Amygdala (tissue), 56 donors: Measurements from ENCODE around the gene LRP4.

Experiments used
- DNase-seq, 56 donors: peaks; one replicate each; lab custom pipeline; 2025; lab: John Stamatoyannopoulos, UW

Gene LRP4

DNA sequence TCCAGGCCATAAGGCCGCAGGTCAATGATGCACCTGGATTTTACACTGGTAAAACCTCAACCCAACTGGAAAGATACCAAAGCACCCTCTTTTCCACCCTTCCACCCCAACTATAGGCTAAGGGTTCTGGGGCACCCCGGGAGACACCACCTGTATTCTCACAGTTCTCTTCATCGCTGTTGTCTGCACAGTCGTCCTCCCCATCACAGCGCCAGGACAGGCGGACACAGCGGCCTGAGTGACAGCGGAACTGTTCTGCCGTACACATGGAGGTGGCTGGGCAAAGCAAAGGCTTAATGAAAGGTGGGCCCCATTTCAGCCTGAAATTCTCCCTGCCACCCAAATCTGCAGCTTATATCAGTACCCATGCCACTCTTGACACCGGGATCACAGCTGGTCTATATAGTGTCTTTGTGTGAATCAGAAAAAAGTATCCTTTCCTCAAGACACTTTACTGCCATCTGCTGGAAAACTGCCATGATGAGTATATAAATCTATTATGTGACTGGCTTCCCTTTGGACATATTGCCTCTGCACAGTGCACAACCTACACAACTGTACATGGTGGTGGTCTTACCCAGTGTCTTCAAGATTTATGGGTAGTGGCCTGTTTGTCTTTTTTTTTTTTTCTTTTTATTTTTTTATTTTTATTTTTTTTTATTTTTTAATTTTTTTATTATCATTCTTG, 21.5 kb downstream of the LRP4 start:
- no peak for DNase-seq

DNA sequence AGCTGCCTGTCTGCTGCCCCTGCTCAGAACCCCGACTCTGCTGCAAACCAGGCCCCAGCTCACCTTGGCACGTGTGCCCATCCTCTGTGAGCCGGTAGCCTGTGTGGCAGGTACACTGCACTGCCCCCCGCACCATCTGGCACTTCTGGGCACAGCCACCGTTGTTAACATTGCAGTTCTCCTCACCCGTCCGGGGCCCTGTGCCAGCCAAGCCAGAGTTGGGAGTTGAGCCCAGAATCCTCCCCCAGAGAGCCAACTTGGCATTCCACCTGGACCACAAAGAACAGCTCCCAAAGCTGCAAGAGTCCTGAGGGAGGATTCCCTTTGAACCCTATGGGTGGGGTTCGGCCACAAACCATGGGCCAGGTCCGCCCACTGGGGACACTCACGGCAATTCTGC, 22.5 kb downstream of the LRP4 start:
- DNase-seq = peak in 33 of 56 donors; percentile 21 to 71 (median 40)

DNA sequence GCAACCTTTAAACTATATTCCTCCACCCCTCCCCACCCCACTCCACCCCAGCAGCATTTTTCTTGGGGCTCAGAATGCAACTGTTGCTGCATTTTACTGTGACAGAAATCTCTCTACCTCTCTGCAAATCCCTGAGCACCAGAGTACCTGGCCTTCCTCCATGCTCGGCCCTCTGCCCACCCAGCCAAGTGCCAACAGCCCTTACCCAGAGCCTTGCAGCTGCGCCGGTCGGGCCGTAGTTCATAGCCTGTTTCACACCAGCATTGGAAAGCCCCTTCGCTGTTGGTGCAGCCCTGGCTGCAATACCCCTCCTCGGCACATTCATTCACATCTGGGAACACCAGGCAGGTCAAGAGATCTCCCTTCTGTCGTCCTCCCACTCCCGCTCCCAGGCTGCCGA, 23.4 kb downstream of the LRP4 start:
- DNase-seq = peak in 1 of 56 donors; percentile 9

DNA sequence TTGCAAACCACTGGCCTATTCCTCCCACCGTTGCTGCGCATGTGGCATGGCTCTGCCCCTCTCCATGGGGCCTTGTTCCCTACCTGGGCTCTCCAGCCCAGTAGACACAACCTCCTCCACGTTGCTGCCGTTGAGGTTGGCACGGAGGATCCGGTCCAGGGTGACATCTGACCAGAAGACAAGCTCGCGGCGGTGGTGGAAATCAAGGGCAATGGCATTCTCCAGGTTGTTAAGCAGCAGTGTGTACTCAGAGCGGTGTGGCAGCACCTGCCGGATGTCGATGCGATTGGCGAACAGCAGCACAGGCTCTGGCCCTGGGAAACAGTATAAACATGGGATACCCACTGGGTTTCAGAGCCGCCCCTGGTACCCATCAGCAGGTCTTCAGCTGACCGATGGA, 23.8 kb downstream of the LRP4 start:
- no peak for DNase-seq

- no peak for DNase-seq
Measured at GRCh38 chr11:46892838-46893237, 25.5 kb downstream of the LRP4 start.

GRCh38 chr11:46892109-46892508, 26.2 kb downstream of the LRP4 start:
- no peak for DNase-seq

- no peak for DNase-seq
Measured at GRCh38 chr11:46890665-46891064, 27.7 kb downstream of the LRP4 start.

DNA sequence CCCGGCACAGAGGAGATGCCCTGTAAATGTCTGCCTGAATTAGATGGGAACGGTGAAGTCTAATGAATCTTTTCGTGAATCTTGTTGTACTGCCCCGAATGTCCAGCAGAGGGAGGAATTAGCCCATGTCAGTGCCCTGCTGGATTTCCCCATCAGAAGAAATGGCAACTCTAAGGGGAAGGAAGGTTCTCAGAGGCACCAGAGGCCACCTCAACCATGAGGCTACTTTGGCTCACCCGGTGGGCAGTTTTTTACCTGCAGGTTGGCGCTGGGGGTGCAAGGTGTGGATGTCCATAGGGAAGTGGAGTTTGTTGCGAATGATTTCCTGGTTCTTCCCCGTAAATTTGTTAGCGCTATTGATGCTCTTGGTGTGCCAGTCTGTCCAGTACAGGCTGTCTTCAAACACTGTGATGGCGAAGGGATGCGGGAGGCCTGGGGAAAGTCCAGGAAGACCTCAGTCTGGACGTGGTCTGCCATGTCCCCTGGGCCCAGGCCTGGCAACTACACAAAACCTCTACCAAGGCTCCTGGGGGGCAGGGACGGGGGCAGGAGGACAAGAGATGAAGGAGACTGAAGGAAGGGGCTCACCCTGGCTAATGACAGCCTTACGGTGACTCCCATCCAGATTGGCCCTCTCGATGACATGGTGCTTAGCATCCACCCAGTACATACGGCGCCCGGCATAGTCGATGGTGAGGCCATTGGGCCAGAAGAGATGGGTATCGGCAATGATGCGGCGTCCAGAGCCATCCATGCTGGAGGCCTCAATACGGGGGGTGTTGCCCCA, 28.5 kb downstream of the LRP4 start:
- DNase-seq = peak in 43 of 56 donors; percentile 15 to 91 (median 40)

DNA sequence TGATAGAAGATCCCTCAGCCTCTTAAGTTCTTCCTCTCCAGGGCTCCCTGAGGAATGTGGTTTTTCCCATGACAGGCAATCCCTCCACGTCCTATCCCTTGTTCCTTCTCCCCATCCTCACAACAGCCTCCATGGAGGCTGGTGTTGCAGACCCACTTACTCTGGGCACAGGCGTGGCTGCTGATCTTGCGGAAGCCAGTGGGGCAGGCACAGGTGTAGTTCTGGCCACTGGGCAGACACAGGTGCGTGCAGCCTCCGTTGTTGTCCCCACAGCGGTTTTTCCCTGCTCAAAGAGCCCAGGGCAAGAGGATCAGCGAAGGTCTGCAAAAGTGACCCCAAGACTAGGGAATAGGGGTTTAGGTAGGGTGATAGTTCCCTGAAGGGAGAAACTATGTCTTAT, 29.1 kb downstream of the LRP4 start:
- DNase-seq = no peak

DNA sequence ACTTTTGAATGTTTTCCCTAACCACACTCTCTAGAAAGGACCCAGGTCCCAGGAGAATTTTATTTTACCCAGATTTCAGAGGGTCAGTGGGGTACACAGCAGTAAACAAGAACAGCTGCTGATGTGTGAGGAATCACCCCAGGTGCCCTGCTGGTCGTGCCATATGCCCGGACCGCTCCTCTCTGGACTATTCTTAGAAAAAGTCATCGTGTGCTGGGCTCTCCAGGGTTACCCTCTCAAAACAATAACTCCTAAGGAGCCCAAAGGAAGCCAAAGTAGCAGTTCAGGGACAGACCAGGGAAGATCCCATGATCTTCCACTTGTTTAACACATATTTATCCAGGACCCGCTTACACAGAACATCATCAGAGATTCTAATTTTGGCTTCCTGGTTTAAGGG, 29.7 kb downstream of the LRP4 start:
- no peak for DNase-seq

DNA sequence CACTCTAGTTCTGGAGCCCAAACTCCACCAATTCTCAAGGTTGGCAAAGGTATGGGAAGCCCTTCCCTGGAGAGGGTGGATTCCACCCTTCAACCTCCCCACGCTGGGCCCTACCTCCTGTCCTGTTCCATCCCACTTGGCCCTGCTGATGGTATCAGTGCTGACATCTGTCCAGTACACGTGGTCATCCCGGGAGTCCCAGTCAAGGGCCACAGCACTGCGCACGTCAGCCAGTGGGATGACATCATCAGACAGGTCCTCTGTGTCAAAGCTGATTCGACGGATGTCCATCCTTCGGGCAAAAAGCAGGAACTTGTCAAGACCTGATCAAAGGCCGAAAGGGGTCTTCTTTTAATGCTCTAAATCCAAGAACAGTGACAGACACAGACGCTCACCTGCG, 32.1 kb downstream of the LRP4 start:
- no peak for DNase-seq

DNA sequence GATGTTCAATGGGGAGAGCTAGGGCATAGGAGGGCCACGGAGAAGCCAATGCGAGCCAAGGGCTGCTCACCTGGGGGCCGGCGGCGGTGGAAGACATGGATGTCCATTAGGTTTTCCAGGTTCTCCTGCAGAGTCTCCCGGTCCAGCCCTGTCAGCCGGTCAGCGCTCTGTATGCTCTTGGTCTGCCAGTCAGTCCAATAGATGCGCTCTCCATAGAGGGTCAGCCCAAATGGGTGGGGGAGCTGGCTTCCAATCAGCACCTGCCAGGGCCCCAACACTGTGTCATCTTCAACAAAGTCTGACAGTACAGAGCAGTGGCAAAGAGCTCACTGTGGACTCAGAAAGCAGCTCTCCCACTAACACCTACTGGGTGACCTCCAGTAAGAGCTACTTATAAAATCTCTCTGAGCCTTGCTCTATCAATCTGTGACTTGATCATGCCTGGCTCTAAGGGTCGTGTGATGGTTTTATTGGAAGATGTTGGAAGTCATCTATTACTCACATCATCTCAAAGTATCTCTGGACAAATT, 39.2 kb downstream of the LRP4 start:
- DNase-seq = no peak

DNA sequence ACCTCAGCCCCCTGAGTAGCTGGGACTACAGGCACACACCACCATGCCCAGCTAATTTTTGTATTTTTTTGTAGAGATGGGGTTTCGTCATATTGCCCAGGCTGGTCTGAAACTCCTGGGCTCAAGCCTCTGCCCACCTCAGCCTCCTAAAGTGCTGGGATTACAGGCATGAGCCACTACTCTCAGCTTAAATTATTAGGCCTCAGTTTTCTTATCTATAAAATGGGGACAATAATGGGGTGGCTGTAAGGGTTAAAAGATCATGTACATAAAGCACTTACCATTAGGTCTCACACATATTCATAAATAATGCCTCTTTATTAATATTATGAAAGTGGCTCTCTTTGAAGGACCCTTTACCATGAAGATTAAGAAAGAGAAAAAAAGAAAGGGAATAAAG, 40.8 kb downstream of the LRP4 start:
- no peak for DNase-seq

GRCh38 chr11:46876471-46876870, 41.9 kb downstream of the LRP4 start:
- no peak for DNase-seq

- DNase-seq = no peak
Measured at GRCh38 chr11:46874586-46874985, 43.8 kb downstream of the LRP4 start.

- DNase-seq = no peak
Measured at GRCh38 chr11:46868912-46869311, 49.4 kb downstream of the LRP4 start.

- no peak for DNase-seq
Measured at GRCh38 chr11:46865340-46865739, 53.0 kb downstream of the LRP4 start.

GRCh38 chr11:46860218-46860617, 58.1 kb downstream of the LRP4 start:
- DNase-seq = no peak

DNA sequence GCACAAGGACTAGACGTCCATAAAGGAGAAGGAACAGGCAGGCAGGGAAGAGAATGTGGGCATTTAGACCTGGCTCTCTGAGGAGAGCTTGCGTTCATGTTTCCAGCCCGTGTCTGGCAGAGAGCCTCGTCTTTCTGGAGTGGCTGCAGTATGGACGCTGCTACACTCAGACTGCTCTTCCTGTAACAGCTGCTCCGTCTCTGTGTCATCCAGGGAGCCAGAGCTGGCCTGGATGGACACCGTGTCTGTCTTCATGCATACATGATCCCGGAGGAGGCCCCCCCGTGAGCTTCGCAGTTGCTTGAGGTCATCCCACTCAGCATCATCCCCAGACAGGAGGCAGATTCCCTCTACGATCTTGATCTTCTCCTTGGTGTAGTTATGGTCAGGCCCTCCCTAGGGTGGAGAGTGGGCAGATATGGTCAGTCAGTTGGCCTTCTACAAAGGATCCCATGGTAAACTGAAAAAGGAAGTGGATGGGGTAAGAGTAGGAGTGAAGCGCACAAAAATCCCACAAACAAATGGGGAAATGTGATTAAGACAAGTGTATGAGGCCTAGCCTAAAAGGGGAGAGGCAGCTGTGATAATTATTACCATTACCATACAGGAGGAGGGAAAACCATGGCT, 59.3 kb downstream of the LRP4 start:
- no peak for DNase-seq

GRCh38 chr11:46857666-46858065, 60.7 kb downstream of the LRP4 start:
- no peak for DNase-seq

- no peak for DNase-seq
Measured at GRCh38 chr11:46856605-46857343, 61.6 kb downstream of the LRP4 start.
